BLaER1 treated with 17β-estradiol and CSF1 and Interleukin-3, amounts not matched to agents 10 nM and 100 nM (cell line): ENCODE results near the gene ZNF618.

Experiments used
- H3K27ac ChIP-seq, 11 experiments: shearing (Covaris generic); formaldehyde crosslinking; 2 replicates each; pipeline ENCODE4 v1.8.1; 2022
- H3K27me3 ChIP-seq, 11 experiments: shearing (Covaris generic); formaldehyde crosslinking; 2 replicates each; pipeline ENCODE4 v1.8.1; 2022
- H3K36me3 ChIP-seq, 11 experiments: shearing (Covaris generic); formaldehyde crosslinking; 2 replicates each; pipeline ENCODE4 v1.8.1; 2022
- H3K4me1 ChIP-seq, 10 experiments: shearing (Covaris generic); formaldehyde crosslinking; 2 replicates each; pipeline ENCODE4 v1.8.1; 2022
- H3K4me2 ChIP-seq, 11 experiments: shearing (Covaris generic); formaldehyde crosslinking; 2 replicates each; pipeline ENCODE4 v1.8.1; 2022
- H3K4me3 ChIP-seq, 10 experiments: shearing (Covaris generic); formaldehyde crosslinking; 2 replicates each; pipeline ENCODE4 v1.8.1; 2022
- H3K9ac ChIP-seq, 11 experiments: shearing (Covaris generic); formaldehyde crosslinking; 2 replicates each; pipeline ENCODE4 v1.8.1; 2022
- H3K9me3 ChIP-seq, 11 experiments: shearing (Covaris generic); formaldehyde crosslinking; replicated peaks in 1 of 11; 2 replicates each; pipeline ENCODE4 v1.8.1; 2022
- H4K20me1 ChIP-seq, 11 experiments: shearing (Covaris generic); formaldehyde crosslinking; 2 replicates each; pipeline ENCODE4 v1.8.1; 2022
- Cebpa-rat ChIP-seq, 11 experiments: shearing (Covaris generic); IDR thresholded peaks; 2 replicates each; pipeline ENCODE4 v1.8.1; 2022

Gene ZNF618

DNA sequence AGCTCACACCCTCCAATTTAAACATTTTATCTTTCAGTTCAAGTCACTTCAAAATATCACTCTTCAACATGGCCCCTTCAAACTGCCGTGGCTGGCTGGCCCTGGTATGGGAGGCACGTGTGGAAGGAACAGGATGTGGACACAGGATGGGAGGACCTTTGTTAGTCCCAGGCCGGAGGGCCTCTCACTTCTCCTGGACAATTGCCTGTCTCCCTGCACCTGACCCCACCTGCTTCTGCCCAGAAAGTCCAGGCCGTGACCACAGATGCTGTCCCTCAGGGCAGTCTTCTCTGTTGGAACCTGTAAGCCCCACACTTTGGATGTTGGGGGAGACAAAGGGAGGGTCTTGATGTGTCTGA is 182.6 kb downstream of the ZNF618 start:
- no peak for TF ChIP-seq Cebpa-rat (IDR thresholded peaks at IDR 0.05)
- no peaks in the 10 kb centered on the region; a peak in 1 of 22 replicates for H4K20me1 ChIP-seq

DNA sequence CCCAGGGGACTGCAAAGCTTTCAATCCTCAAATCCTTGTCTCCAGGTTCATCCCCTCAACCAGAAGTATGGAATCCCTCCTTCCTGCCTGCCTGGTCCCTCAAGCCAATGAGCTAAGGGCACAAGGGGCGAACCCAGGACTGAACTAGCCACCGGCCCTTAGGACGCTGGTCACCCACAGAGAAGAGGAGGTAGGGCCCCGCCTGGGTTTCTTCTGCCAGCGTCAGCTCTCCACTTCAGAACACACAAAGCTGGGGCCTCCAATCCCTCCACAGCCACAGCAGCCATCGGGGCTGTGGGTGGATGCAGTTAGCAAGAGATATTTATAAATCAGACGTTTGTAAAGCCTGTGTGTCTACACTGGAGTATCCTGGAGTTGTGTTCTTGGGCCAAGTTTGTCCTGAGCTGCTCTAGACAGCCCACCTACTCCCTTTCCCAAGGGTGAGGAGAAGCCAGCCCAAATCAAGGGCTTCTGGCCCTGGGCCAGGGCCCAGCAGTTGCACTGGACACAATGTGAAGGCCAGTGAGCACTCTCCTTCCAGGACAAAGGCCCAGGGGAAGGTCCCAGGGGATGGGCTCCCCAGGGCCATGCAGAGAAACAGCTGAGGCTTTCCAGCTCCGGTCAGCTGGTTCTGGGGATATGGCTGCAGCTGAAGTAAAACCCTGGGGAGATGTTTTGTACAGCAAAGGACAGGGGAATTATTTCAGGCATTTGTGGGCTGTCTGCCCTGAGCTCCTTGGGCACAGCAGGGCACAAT is 183.1 kb downstream of the ZNF618 start:
- H3K4me3 ChIP-seq: peak overlapping the region in 3 of 10 experiments; percentile 12 to 50 (median 27); a peak in 4 of 20 replicates
- peak overlapping the region in 8 of 11 experiments; percentile 5 to 70 (median 50); a peak in 15 of 22 replicates for H3K9ac ChIP-seq
- H3K4me1 ChIP-seq: peaks cover 61 to 98% (median 90%) of the 10 kb centered on the region in 10 experiments
- H3K4me2 ChIP-seq: peak overlapping the region; percentile 49 to 99 (median 88)
- TF ChIP-seq Cebpa-rat (IDR thresholded peaks at IDR 0.05): no peak
- H3K9me3 ChIP-seq: peaks cover 0 to 4% (median 0%) of the 10 kb centered on the region in 11 experiments; a peak in 3 of 22 replicates
- 0 out of 22 replicates have a peak, but pooled peaks cover 0 to 4% (median 0%) of the 10 kb centered on the region in 11 experiments for H3K27me3 ChIP-seq
- H3K36me3 ChIP-seq: no peaks in the 10 kb centered on the region; a peak in 1 of 22 replicates
- H3K27ac ChIP-seq: peak overlapping the region in 9 of 11 experiments; percentile 7 to 88 (median 58); a peak in 16 of 22 replicates
- H4K20me1 ChIP-seq: no peaks in the 10 kb centered on the region; a peak in 1 of 22 replicates

More for the DNA sequence above, 182.6 kb downstream of the ZNF618 start:
- peak overlapping the region; percentile 49 to 99 (median 88) for H3K4me2 ChIP-seq
- H3K4me3 ChIP-seq: no peak overlapping the region
- peak overlapping the region in 6 of 11 experiments; percentile 41 to 70 (median 59); a peak in 10 of 22 replicates for H3K9ac ChIP-seq
- no peaks in the 10 kb centered on the region; a peak in 2 of 22 replicates for H3K9me3 ChIP-seq
- peaks cover 61 to 100% (median 96%) of the 10 kb centered on the region in 10 experiments for H3K4me1 ChIP-seq
- H3K27ac ChIP-seq: peak overlapping the region in 9 of 11 experiments; percentile 7 to 88 (median 58); a peak in 16 of 22 replicates
- H3K27me3 ChIP-seq: 0 out of 22 replicates have a peak, but pooled peaks cover 0 to 4% (median 0%) of the 10 kb centered on the region in 11 experiments
- H3K36me3 ChIP-seq: peaks cover 0 to 6% (median under 1%) of the 10 kb centered on the region in 11 experiments; a peak in 7 of 22 replicates

DNA sequence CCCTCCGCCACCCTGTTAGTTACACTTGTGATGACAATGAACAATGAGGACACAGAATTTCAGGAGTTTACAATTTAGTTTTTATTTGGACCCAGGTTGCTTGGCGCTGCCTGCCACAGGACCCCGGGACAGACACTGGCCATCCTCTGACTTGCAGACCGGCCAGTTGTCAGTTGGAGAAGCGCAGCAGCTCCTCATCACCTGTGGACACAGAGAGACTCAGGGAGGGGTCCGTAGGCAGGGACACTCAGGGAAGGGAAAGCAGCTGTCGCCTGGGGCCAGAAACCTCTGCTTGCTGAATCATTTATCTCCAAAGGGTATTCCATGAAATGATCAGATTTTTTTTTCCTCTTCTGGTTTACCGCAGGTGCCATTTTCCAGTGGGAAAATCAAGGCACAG is 184.0 kb downstream of the ZNF618 start:
- H4K20me1 ChIP-seq: no peaks in the 10 kb centered on the region; a peak in 1 of 22 replicates

DNA sequence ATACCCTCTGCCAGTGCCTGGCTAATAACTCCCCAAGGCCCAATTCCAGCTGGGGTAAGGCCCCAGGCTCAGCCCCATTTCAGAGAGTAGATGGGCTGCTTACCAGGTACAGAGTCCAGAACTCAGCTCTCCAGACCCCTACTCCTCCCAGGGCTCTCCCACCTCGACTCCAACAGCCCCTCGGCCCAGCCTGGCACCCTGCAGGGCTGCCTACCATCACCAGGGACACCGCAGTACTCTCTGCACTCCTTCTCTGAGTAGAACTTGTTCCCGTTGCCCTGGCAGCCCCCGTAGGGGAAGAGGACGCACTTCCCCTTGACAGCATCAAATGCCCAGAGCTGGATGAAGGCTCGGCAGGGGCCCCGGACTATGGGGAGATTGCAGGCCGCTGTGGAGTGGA is 184.6 kb downstream of the ZNF618 start:
- Histone ChIP-seq H3K36me3 (no peaks in the 10 kb centered on the region), H3K4me1 (peaks cover 52 to 83% (median 76%) of the 10 kb centered on the region in 10 experiments), H4K20me1 (no peaks in the 10 kb centered on the region; a peak in 1 of 22 replicates), H3K4me2 (peak overlapping the region; percentile 11 to 99 (median 88); a peak in 21 of 22 replicates), H3K27me3 (no peaks in the 10 kb centered on the region), H3K9me3 (peaks cover 0 to 4% (median 0%) of the 10 kb centered on the region in 11 experiments; a peak in 3 of 22 replicates), H3K27ac (peak overlapping the region in 4 of 11 experiments; percentile 83 to 88 (median 86); a peak in 8 of 22 replicates), H3K9ac (peak overlapping the region in 3 of 11 experiments; percentile 61 to 70 (median 65); a peak in 6 of 22 replicates), H3K4me3 (peak overlapping the region in 3 of 10 experiments; percentile 12 to 50 (median 27); a peak in 4 of 20 replicates)
- no peak for TF ChIP-seq Cebpa-rat (IDR thresholded peaks at IDR 0.05)

More for the DNA sequence above, 184.0 kb downstream of the ZNF618 start:
- Histone ChIP-seq H3K27ac (peak overlapping the region in 5 of 11 experiments; percentile 58 to 88 (median 86); a peak in 9 of 22 replicates), H3K36me3 (no peaks in the 10 kb centered on the region), H3K4me1 (peaks cover 58 to 90% (median 83%) of the 10 kb centered on the region in 10 experiments), H3K4me2 (peak overlapping the region; percentile 49 to 99 (median 88); a peak in 20 of 22 replicates), H3K9me3 (peaks cover 0 to 4% (median 0%) of the 10 kb centered on the region in 11 experiments; a peak in 3 of 22 replicates), H3K9ac (peak overlapping the region in 6 of 11 experiments; percentile 7 to 70 (median 59); a peak in 10 of 22 replicates), H3K4me3 (peak overlapping the region in 3 of 10 experiments; percentile 12 to 50 (median 27); a peak in 5 of 20 replicates), H3K27me3 (0 out of 22 replicates have a peak, but pooled peaks cover 0 to 2% (median 0%) of the 10 kb centered on the region in 11 experiments)
- TF ChIP-seq Cebpa-rat (IDR thresholded peaks at IDR 0.05): no peak

DNA sequence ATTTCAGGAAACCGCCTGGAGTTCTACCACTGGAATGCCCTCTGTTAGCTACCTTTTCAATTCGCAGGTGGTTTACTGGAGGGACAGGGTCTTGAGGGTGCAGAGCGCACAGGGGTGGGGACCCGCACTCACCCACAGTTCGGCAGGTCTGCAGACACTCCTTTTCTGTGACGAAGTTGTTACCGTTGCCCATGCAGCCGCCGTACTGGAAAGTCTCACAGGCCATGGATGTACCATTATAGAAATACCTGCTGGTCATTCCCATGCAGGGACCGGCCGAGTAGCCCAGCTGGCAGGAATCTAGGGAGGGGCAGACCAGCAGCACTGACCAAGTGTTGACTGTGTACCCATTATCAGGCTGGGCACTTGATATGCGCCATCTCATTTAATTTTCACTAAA is 185.2 kb downstream of the ZNF618 start:
- Histone ChIP-seq H3K27me3 (no peaks in the 10 kb centered on the region), H3K9ac (peak overlapping the region in 2 of 11 experiments; percentile 61 to 70; a peak in 3 of 22 replicates), H3K4me1 (peaks cover 46 to 77% (median 71%) of the 10 kb centered on the region in 10 experiments), H3K36me3 (no peaks in the 10 kb centered on the region), H3K9me3 (peaks cover 0 to 4% (median 0%) of the 10 kb centered on the region in 11 experiments; a peak in 3 of 22 replicates), H3K4me3 (peak overlapping the region in 2 of 10 experiments; percentile 27 to 50; a peak in 2 of 20 replicates), H3K27ac (peak overlapping the region in 4 of 11 experiments; percentile 83 to 88 (median 86); a peak in 8 of 22 replicates), H4K20me1 (no peaks in the 10 kb centered on the region; a peak in 1 of 22 replicates), H3K4me2 (peak overlapping the region in 10 of 11 experiments; percentile 9 to 99 (median 88); a peak in 19 of 22 replicates)
- TF ChIP-seq Cebpa-rat (IDR thresholded peaks at IDR 0.05): no peak

DNA sequence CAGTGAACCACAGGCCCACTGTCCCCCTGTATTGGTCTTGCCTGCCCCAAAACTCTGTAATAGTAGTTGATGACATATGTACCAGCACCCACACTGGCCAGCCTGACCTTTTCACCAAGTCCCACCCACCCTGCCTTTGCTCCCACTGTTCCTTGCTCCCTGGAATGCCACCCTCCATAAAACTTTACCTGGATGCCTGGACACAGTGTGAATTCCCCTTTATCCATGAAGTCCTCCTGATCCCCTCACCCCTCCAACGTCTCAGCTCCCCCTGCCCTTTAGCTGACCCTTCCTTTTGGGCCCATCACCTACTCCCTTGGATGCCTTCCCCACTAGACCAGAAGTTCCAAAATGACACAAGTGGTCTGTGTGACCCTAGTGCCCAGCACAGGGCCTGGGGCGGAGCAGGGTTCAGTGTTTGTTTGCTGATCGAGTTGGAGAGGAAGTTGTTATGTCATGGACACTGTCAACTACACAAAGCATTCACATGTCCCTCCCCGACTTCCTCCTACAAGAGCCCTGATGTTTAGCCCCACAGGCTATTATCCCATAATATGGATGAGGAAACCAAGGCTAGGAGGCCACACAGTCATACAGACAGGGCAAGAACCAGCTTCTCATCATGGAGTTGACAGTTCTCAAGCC is 185.8 kb downstream of the ZNF618 start:
- H3K9ac ChIP-seq: no peak overlapping the region
- H3K9me3 ChIP-seq: peaks cover 0 to 4% (median 0%) of the 10 kb centered on the region in 11 experiments; a peak in 3 of 22 replicates
- peak overlapping the region in 6 of 11 experiments; percentile 8 to 88 (median 10); a peak in 3 of 22 replicates for H3K27ac ChIP-seq
- TF ChIP-seq Cebpa-rat (IDR thresholded peaks at IDR 0.05): no peak
- H3K4me3 ChIP-seq: no peak overlapping the region
- no peaks in the 10 kb centered on the region; a peak in 1 of 22 replicates for H4K20me1 ChIP-seq
- peak overlapping the region; percentile 21 to 99 (median 88); a peak in 21 of 22 replicates for H3K4me2 ChIP-seq
- no peaks in the 10 kb centered on the region for H3K27me3 ChIP-seq
- peaks cover 40 to 71% (median 64%) of the 10 kb centered on the region in 10 experiments for H3K4me1 ChIP-seq
- no peaks in the 10 kb centered on the region for H3K36me3 ChIP-seq

DNA sequence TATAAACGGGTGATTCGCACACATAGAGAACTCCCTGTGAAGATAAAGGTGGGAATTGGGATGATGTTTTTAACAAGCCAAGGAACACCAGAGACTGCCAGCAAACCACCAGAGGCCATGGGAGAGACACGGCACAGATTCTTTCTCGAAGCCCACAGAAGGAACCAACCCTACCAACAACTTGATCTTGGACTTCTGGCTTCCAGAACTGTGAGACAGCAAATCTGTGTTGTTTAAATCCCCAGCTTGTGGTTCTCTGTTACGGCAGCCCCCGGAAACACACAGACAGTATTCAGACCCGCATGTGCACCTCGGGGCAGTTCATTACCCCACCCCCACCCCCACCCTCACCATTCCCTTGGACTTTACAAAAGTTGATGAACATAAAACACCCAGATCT is 189.2 kb downstream of the ZNF618 start:
- no peak overlapping the region for H3K27ac ChIP-seq
- no peak overlapping the region for H3K4me3 ChIP-seq
- no peaks in the 10 kb centered on the region for H4K20me1 ChIP-seq
- no peak overlapping the region for H3K4me2 ChIP-seq
- H3K9me3 ChIP-seq: peaks cover 0 to 4% (median 0%) of the 10 kb centered on the region in 11 experiments; a peak in 3 of 22 replicates
- no peaks in the 10 kb centered on the region for H3K36me3 ChIP-seq
- no peaks in the 10 kb centered on the region for H3K27me3 ChIP-seq
- TF ChIP-seq Cebpa-rat (IDR thresholded peaks at IDR 0.05): no peak
- H3K9ac ChIP-seq: no peak overlapping the region
- peaks cover 18 to 37% (median 30%) of the 10 kb centered on the region in 10 experiments for H3K4me1 ChIP-seq

DNA sequence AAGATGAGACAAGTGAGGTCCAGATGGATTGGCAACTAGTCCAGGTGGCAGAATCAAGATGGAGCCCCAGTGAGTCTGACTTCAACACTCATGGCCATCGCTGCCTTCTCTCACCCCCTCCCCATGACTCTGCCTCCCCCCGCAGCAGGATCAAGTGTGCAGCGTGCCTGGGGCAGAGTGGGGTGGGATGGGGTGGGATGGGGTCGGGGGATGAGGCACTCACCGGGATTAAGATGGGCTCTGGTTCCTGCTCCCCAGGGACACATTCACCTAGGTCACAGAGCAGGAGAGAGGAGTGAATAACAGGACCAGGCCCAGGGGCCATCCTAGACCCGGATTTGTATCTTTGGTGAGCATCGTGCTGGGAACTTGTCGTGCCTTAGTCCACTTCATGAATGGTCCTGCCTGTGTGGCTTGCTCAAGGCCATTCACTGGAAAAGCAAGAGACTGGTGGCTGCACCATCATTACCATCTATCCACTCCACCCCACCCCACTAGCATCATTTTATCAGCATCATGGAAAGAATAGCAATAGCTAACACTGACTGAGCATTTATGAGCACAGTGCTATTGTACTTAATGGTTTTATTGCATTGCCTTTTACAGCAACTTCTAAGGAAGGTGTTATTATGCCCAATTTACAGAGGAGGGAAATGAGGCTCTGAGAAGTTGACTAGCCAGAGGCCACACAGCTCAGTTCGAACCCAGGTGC is 193.5 kb downstream of the ZNF618 start:
- Histone ChIP-seq H3K27me3 (no peaks in the 10 kb centered on the region), H4K20me1 (no peaks in the 10 kb centered on the region), H3K4me1 (no peaks in the 10 kb centered on the region), H3K27ac (no peak overlapping the region), H3K9me3 (peaks cover 8 to 26% (median 18%) of the 10 kb centered on the region in 11 experiments), H3K4me3 (no peak overlapping the region), H3K36me3 (no peaks in the 10 kb centered on the region; a peak in 3 of 22 replicates), H3K4me2 (no peak overlapping the region), H3K9ac (no peak overlapping the region)
- TF ChIP-seq Cebpa-rat (IDR thresholded peaks at IDR 0.05): no peak
